Neural cell (in vitro differentiated cells): Measurements from ENCODE around the gene LGALS3BP. TPM values are rescaled to one million over a fixed set of nuclear protein-coding genes. Genes with fewer than 3 reads are reported as not detected.

Experiments used
- H2AFZ ChIP-seq: fragments of 200-600, 300-800 bp; sonication (generic), shearing (Covaris generic); 2 replicates; pipeline ENCODE4 v1.6.0; 2014; ENCODE audit warnings: low read depth, mild to moderate bottlenecking, antibody characterized with exemption, low read length, moderate library complexity
- H3F3A ChIP-seq: fragments of 200-600 bp; shearing (Covaris generic); 2 replicates; pipeline ENCODE4 v1.6.1; 2016; ENCODE audit warnings: mild to moderate bottlenecking, moderate library complexity, mixed read lengths, antibody characterized with exemption, low read length; ENCODE audit not compliant: insufficient read depth, poor library complexity, severe bottlenecking
- H3K27ac ChIP-seq: fragments of 200-600, 300-800 bp; sonication (generic), shearing (Covaris generic); 2 replicates; pipeline ENCODE4 v1.5.1; 2014; ENCODE audit warnings: mild to moderate bottlenecking, low read length, moderate library complexity
- H3K27me3 ChIP-seq: fragments of 300-800, 200-600 bp; sonication (generic), shearing (Covaris generic); 2 replicates; pipeline ENCODE4 v1.6.0; 2014; ENCODE audit warnings: mild to moderate bottlenecking, low read depth, low read length, moderate library complexity; ENCODE audit not compliant: insufficient read depth
- H3K36me3 ChIP-seq: fragments of 300-800, 200-600 bp; sonication (generic), shearing (Covaris generic); 2 replicates; pipeline ENCODE4 v1.5.1; 2014; ENCODE audit warnings: mild to moderate bottlenecking, antibody characterized with exemption, low read length, moderate library complexity; ENCODE audit not compliant: insufficient read depth
- H3K4me2 ChIP-seq: fragments of 300-800, 200-600 bp; sonication (generic), shearing (Covaris generic); 2 replicates; pipeline ENCODE4 v1.6.0; 2014; ENCODE audit warnings: mild to moderate bottlenecking, low read length
- H3K4me3 ChIP-seq: fragments of 300-800, 200-600 bp; sonication (generic), shearing (Covaris generic); 2 replicates; pipeline ENCODE4 v1.5.1; 2014; ENCODE audit warnings: mild to moderate bottlenecking, low read length, moderate library complexity
- H3K79me2 ChIP-seq: fragments of 200-600 bp; shearing (Covaris generic); replicated peaks from 2 replicates; pipeline ENCODE4 v1.6.0; 2014; ENCODE audit warnings: mild to moderate bottlenecking, low read length, moderate library complexity; ENCODE audit not compliant: insufficient read depth
- H3K9ac ChIP-seq: fragments of 300-800, 200-600 bp; sonication (generic), shearing (Covaris generic); 2 replicates; pipeline ENCODE4 v1.6.1; 2016; ENCODE audit warnings: mild to moderate bottlenecking, low read length, mixed read lengths
- H3K9me2 ChIP-seq: fragments of 200-600 bp; shearing (Covaris generic); 2 replicates; pipeline ENCODE4 v1.6.1; 2016; ENCODE audit warnings: mild to moderate bottlenecking, low read length, mixed read lengths; ENCODE audit not compliant: insufficient read depth
- H3K9me3 ChIP-seq: fragments of 200-600, 300-800 bp; sonication (generic), shearing (Covaris generic); 2 replicates; pipeline ENCODE4 v1.6.1; 2016; ENCODE audit warnings: mild to moderate bottlenecking, mixed run types, low read length, moderate library complexity, mixed read lengths
- H4K20me1 ChIP-seq: fragments of 200-600 bp; shearing (Covaris generic); 2 replicates; pipeline ENCODE4 v1.6.1; 2016; ENCODE audit warnings: mild to moderate bottlenecking, mixed run types; ENCODE audit not compliant: insufficient read depth
- EP300 ChIP-seq: fragments of 450-650 bp; conservative IDR thresholded peaks from 2 replicates; pipeline ENCODE4 v1.6.1; 2014; ENCODE audit warnings: antibody characterized with exemption, mild to moderate bottlenecking, moderate library complexity; ENCODE audit not compliant: poor library complexity, severe bottlenecking
- EZH2 ChIP-seq: fragments of 200-600, 300-800 bp; shearing (Covaris generic), sonication (generic); IDR thresholded peaks from 2 replicates; pipeline ENCODE4 v1.6.1; 2014; ENCODE audit warnings: antibody characterized with exemption, low read length, borderline replicate concordance, mild to moderate bottlenecking; ENCODE audit not compliant: insufficient read depth, poor library complexity, severe bottlenecking
- MXI1 ChIP-seq: fragments of 450-650 bp; conservative IDR thresholded peaks from 2 replicates; pipeline ENCODE4 v1.6.1; 2014; ENCODE audit warnings: antibody characterized with exemption, mild to moderate bottlenecking; ENCODE audit not compliant: poor library complexity, severe bottlenecking
- POLR2AphosphoS5 ChIP-seq: IDR thresholded peaks from 2 replicates; pipeline ENCODE4 v1.6.1; 2012
- RAD21 ChIP-seq: fragments of 450-650 bp; conservative IDR thresholded peaks from 2 replicates; pipeline ENCODE4 v1.6.1; 2014; ENCODE audit warnings: antibody characterized with exemption, mild to moderate bottlenecking, moderate library complexity
- REST ChIP-seq: IDR thresholded peaks from 2 replicates; pipeline ENCODE4 v1.6.1; 2012; ENCODE audit warnings: borderline replicate concordance
- SMC3 ChIP-seq: fragments of 450-650 bp; conservative IDR thresholded peaks from 2 replicates; pipeline ENCODE4 v1.6.1; 2014; ENCODE audit warnings: antibody characterized with exemption, mild to moderate bottlenecking, moderate library complexity; ENCODE audit not compliant: poor library complexity
- TAF1 ChIP-seq: IDR thresholded peaks from 2 replicates; pipeline ENCODE4 v1.6.1; 2012; ENCODE audit warnings: low read depth
- polyA plus RNA-seq: library from polyadenylated mRNA; depleted of rRNA; stranded (reverse); fragments of >200 nt; gene quantifications from 2 replicates; pipeline ENCODE4 v1.2.3, GENCODE V29; 2014
- TF ChIP-seq, protein P1 (sequence below): fragments of 450-650 bp; IDR thresholded peaks from 2 replicates; pipeline ENCODE4 v1.5.1; 2014; ENCODE audit warnings: antibody characterized with exemption, mild to moderate bottlenecking, moderate library complexity; ENCODE audit not compliant: poor library complexity, severe bottlenecking

The LGALS3BP gene
- polyA plus RNA-seq, 1 donor from 2014 or later, result 5.4 TPM

- no peaks in the 10 kb centered on the region for H3F3A ChIP-seq
- no peaks in the 10 kb centered on the region for H4K20me1 ChIP-seq
- H2AFZ ChIP-seq, result no peak overlapping the region
- H3K9me2 ChIP-seq, result no peaks in the 10 kb centered on the region
- H3K27ac ChIP-seq, result no peak overlapping the region
- no peaks in the 10 kb centered on the region for H3K36me3 ChIP-seq
- no peaks in the 10 kb centered on the region for H3K79me2 ChIP-seq
- H3K9me3 ChIP-seq, result no peaks in the 10 kb centered on the region
- H3K4me2 ChIP-seq, result no peak overlapping the region
- H3K4me3 ChIP-seq, result no peak overlapping the region
- no peak overlapping the region for H3K9ac ChIP-seq
- no peaks in the 10 kb centered on the region for H3K27me3 ChIP-seq
- TF ChIP-seq REST (no peak), SMC3 (no peak)
Measured at GRCh38 chr17:78981010-78981888, 1.5 kb upstream of the LGALS3BP start.

DNA sequence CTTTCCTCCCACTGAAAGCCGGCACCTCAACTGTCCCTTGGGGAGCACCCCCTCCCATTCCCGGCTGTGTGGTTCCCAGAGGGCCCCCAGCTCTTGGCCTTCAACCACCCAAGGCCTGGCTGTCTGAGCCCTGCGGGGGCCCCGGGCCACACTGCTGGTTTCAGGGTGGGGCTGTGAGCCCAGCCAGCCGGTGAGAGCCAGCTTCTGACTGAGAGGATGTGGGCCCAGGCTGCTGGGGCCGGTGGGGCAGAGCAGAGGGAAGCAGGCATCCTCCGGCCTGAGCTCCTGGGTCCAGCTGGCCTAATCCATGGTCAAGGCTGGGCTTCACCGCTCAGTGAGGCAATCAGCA, 875 bp upstream of the LGALS3BP start:
- Histone ChIP-seq H3F3A (no peaks in the 10 kb centered on the region), H3K4me2 (no peak overlapping the region), H2AFZ (no peak overlapping the region), H4K20me1 (no peaks in the 10 kb centered on the region), H3K27ac (no peak overlapping the region), H3K79me2 (no peaks in the 10 kb centered on the region), H3K9ac (no peak overlapping the region), H3K9me2 (no peaks in the 10 kb centered on the region), H3K9me3 (no peaks in the 10 kb centered on the region), H3K27me3 (no peaks in the 10 kb centered on the region), H3K4me3 (no peak overlapping the region), H3K36me3 (no peaks in the 10 kb centered on the region)
- TF ChIP-seq TAF1 (no peak), EP300 (no peak)

GRCh38 chr17:78977997-78978973, 1.4 kb downstream of the LGALS3BP start:
- Histone ChIP-seq H3F3A (no peaks in the 10 kb centered on the region), H3K27me3 (no peaks in the 10 kb centered on the region), H3K27ac (no peak overlapping the region), H4K20me1 (no peaks in the 10 kb centered on the region), H3K4me3 (no peak overlapping the region), H3K9me2 (no peaks in the 10 kb centered on the region), H3K79me2 (no peaks in the 10 kb centered on the region), H3K36me3 (no peaks in the 10 kb centered on the region), H2AFZ (no peak overlapping the region), H3K4me2 (no peak overlapping the region), H3K9me3 (no peaks in the 10 kb centered on the region), H3K9ac (no peak overlapping the region)
- no peak for TF ChIP-seq POLR2AphosphoS5
- no peak for TF ChIP-seq EP300
- TF ChIP-seq SMC3, result no peak
- TF ChIP-seq EZH2, result no peak
- TF ChIP-seq TAF1, result no peak
- no peak for TF ChIP-seq MXI1
- TF ChIP-seq, protein P1, sequence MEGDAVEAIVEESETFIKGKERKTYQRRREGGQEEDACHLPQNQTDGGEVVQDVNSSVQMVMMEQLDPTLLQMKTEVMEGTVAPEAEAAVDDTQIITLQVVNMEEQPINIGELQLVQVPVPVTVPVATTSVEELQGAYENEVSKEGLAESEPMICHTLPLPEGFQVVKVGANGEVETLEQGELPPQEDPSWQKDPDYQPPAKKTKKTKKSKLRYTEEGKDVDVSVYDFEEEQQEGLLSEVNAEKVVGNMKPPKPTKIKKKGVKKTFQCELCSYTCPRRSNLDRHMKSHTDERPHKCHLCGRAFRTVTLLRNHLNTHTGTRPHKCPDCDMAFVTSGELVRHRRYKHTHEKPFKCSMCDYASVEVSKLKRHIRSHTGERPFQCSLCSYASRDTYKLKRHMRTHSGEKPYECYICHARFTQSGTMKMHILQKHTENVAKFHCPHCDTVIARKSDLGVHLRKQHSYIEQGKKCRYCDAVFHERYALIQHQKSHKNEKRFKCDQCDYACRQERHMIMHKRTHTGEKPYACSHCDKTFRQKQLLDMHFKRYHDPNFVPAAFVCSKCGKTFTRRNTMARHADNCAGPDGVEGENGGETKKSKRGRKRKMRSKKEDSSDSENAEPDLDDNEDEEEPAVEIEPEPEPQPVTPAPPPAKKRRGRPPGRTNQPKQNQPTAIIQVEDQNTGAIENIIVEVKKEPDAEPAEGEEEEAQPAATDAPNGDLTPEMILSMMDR, result no peak
- TF ChIP-seq REST, result no peak
- TF ChIP-seq RAD21, result no peak
